ENCODE measurements around the gene XIRP2. TPM values are rescaled to one million over a fixed set of nuclear protein-coding genes. Genes with fewer than 3 reads are reported as not detected.

The XIRP2 gene
- total and polyA plus RNA-seq, 2 of the 13 experiments (the other 11 are each of a cell fraction or from before 2014, with no cell fraction given), result 0.04 to 0.05 TPM

DNA sequence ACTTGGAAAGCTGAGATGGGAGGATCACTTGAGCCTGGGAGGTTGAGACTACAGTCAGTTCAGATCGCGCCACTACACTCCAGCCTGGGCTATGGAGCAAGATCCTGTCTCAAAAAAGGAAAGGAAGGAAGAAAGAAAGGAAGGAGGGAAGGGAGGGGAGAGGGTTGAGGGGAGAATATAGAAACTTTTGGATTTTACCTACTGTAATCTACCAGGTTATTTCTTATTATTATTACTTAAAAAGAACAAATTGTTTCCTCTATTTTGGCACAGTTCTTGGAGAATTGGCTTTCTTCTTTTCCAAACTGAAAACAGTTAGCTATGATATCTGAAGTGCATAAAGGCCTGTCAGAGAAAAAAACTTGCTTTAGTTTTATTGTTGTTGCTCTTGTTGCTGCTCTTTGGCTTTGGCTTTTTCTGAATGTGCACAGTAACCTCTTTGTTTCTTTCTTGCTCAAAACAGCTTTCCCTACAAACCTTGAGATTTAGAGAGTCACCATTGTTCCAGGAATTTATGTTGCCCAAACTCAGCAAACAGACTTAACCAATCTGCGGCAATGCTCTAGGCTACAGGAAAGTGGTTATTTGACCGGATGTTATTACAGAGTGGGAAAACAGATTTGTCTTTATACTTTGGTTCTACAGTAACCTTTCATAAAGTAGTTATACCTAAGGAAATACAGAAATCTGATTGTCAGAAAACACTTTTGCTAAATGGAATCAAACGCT lies 214.9 kb downstream of the XIRP2 start (continued):
- TF ChIP-seq IRF9 (CRISPR knock-in tag; IDR thresholded peaks at IDR 0.05; ENCODE audit: borderline replicate concordance), result no peak
- TF ChIP-seq SIX1 (CRISPR knock-in tag; IDR thresholded peaks at IDR 0.05; ENCODE audit: borderline replicate concordance), result peak; percentile 63; the same call in 1 of the 2 replicates
- TF ChIP-seq PLRG1 (conservative IDR thresholded peaks at IDR 0.05), result no peak
- TF ChIP-seq ZNF335 (CRISPR knock-in tag; IDR thresholded peaks at IDR 0.05), result no peak
- no peak for TF ChIP-seq PRMT3 (CRISPR knock-in tag; IDR thresholded peaks at IDR 0.05; ENCODE audit: borderline replicate concordance, low read depth)
- TF ChIP-seq DBP (CRISPR knock-in tag; IDR thresholded peaks at IDR 0.05; ENCODE audit: not compliant biosample characterization), result no peak
- 0 out of 2 replicates have a peak, but pooled peaks have one; percentile 12 for TF ChIP-seq SP5 (CRISPR knock-in tag; IDR thresholded peaks at IDR 0.05; ENCODE audit: borderline replicate concordance, low read depth)
- TF ChIP-seq ETV5 (CRISPR knock-in tag; IDR thresholded peaks at IDR 0.05; ENCODE audit: borderline replicate concordance), result peak; percentile 98
- TF ChIP-seq ZNF569 (CRISPR knock-in tag; IDR thresholded peaks at IDR 0.05; ENCODE audit: borderline replicate concordance), result no peak
- TF ChIP-seq ZNF629 (CRISPR knock-in tag; conservative IDR thresholded peaks at IDR 0.05), result no peak
- TF ChIP-seq HNRNPL (IDR thresholded peaks at IDR 0.05; ENCODE audit: low read depth, low read length), result no peak
- TF ChIP-seq, protein P1, sequence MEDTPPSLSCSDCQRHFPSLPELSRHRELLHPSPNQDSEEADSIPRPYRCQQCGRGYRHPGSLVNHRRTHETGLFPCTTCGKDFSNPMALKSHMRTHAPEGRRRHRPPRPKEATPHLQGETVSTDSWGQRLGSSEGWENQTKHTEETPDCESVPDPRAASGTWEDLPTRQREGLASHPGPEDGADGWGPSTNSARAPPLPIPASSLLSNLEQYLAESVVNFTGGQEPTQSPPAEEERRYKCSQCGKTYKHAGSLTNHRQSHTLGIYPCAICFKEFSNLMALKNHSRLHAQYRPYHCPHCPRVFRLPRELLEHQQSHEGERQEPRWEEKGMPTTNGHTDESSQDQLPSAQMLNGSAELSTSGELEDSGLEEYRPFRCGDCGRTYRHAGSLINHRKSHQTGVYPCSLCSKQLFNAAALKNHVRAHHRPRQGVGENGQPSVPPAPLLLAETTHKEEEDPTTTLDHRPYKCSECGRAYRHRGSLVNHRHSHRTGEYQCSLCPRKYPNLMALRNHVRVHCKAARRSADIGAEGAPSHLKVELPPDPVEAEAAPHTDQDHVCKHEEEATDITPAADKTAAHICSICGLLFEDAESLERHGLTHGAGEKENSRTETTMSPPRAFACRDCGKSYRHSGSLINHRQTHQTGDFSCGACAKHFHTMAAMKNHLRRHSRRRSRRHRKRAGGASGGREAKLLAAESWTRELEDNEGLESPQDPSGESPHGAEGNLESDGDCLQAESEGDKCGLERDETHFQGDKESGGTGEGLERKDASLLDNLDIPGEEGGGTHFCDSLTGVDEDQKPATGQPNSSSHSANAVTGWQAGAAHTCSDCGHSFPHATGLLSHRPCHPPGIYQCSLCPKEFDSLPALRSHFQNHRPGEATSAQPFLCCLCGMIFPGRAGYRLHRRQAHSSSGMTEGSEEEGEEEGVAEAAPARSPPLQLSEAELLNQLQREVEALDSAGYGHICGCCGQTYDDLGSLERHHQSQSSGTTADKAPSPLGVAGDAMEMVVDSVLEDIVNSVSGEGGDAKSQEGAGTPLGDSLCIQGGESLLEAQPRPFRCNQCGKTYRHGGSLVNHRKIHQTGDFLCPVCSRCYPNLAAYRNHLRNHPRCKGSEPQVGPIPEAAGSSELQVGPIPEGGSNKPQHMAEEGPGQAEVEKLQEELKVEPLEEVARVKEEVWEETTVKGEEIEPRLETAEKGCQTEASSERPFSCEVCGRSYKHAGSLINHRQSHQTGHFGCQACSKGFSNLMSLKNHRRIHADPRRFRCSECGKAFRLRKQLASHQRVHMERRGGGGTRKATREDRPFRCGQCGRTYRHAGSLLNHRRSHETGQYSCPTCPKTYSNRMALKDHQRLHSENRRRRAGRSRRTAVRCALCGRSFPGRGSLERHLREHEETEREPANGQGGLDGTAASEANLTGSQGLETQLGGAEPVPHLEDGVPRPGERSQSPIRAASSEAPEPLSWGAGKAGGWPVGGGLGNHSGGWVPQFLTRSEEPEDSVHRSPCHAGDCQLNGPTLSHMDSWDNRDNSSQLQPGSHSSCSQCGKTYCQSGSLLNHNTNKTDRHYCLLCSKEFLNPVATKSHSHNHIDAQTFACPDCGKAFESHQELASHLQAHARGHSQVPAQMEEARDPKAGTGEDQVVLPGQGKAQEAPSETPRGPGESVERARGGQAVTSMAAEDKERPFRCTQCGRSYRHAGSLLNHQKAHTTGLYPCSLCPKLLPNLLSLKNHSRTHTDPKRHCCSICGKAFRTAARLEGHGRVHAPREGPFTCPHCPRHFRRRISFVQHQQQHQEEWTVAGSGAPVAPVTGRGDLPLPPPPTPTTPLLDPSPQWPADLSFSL (CRISPR knock-in tag; IDR thresholded peaks at IDR 0.05), result no peak
- TF ChIP-seq YEATS2 (CRISPR knock-in tag; IDR thresholded peaks at IDR 0.05; ENCODE audit: borderline replicate concordance), result peak; percentile 71; the same call in 1 of the 2 replicates
- no peak for TF ChIP-seq GTF2F1 (IDR thresholded peaks at IDR 0.05; ENCODE audit: low read length)
- TF ChIP-seq KLF16 (CRISPR knock-in tag; IDR thresholded peaks at IDR 0.05), result peak in 1 of 2 experiments; percentile 84; a peak in 1 of 4 replicates
- peak; percentile 98 for TF ChIP-seq NCOA2 (CRISPR knock-in tag; IDR thresholded peaks at IDR 0.05)
- TF ChIP-seq PBX2 (CRISPR knock-in tag; IDR thresholded peaks at IDR 0.05), result no peak
